T-cell (primary cell): ENCODE data around the gene PARD3B. TPM values are rescaled to one million over a fixed set of nuclear protein-coding genes. Genes with fewer than 3 reads are reported as not detected.

ENCODE experiments used
- ATAC-seq, 4 experiments: fragments of 200-7000 bp in 3 of 4; fragments of 150-1000 bp in 1 of 4; cut with Tn5 transposase; replicated peaks in 1 of 4; 1 replicate in 3 of 4; 2 replicates in 1 of 4; pipeline ENCODE4 v1.10.0; 2021; ENCODE audit warnings: moderate library complexity in 3 of 4, mild to moderate bottlenecking in 2 of 4, moderate number of reproducible peaks in 1 of 4
- CTCF ChIA-PET, 2 donors: fragments of 300-600 bp; sonication (Branson Sonifier 250); formaldehyde crosslinking; loops; one replicate each; lab custom pipeline; 2022; ENCODE audit warnings: antibody characterized with exemption in 2 of 2; lab: Charles Lee
- POLR2A ChIA-PET, 2 donors: fragments of 300-600 bp; sonication (Branson Sonifier 250); formaldehyde crosslinking; loops; one replicate each; lab custom pipeline; 2022; ENCODE audit warnings: antibody characterized with exemption in 2 of 2; lab: Charles Lee
- DNase-seq, 35 experiments: peaks; one replicate each; pipeline versions ENCODE4 v3.0.0 to v3.0.0-alpha.2; 2013 to 2023
- H3K27ac ChIP-seq: one replicate; pipeline ENCODE4 v1.5.1; 2013; ENCODE audit warnings: low read length
- H3K27me3 ChIP-seq, 2 experiments: replicated peaks in 1 of 2; 1 replicate in 1 of 2; 2 replicates in 1 of 2; pipeline versions ENCODE4 v1.6.1 to v1.7.0; 2013; ENCODE audit warnings: low read length in 1 of 2, mixed read lengths in 1 of 2; ENCODE audit not compliant: control insufficient read depth in 2 of 2, insufficient read depth in 2 of 2; ENCODE audit errors: extremely low read depth in 1 of 2
- H3K36me3 ChIP-seq, 2 donors: 1 replicate in 1 of 2; 2 replicates in 1 of 2; pipeline versions ENCODE4 v1.6.1 to v1.7.0; 2013; ENCODE audit warnings: low read length in 1 of 2; ENCODE audit not compliant: control insufficient read depth in 2 of 2, insufficient read depth in 1 of 2; ENCODE audit errors: extremely low read depth in 1 of 2
- H3K4me1 ChIP-seq, 2 experiments: 1 replicate in 1 of 2; 2 replicates in 1 of 2; pipeline versions ENCODE4 v1.6.1 to v1.7.0; 2013; ENCODE audit warnings: low read length in 2 of 2, mixed read lengths in 1 of 2; ENCODE audit not compliant: insufficient read depth in 2 of 2, control insufficient read depth in 1 of 2; ENCODE audit errors: extremely low read depth in 1 of 2
- H3K4me3 ChIP-seq, 2 donors: 1 replicate in 1 of 2; 2 replicates in 1 of 2; pipeline versions ENCODE4 v1.5.1 to v1.7.0; 2013; ENCODE audit warnings: mild to moderate bottlenecking in 2 of 2, low read length in 1 of 2, moderate library complexity in 1 of 2; ENCODE audit not compliant: control insufficient read depth in 1 of 2; ENCODE audit errors: extremely low read depth in 1 of 2
- H3K9me3 ChIP-seq: 2 replicates; pipeline ENCODE4 v1.7.0; 2013
- H3K27ac Mint-ChIP-seq, 2 donors: one replicate each; pipeline ENCODE4 v1.8.0; 2020 to 2021; ENCODE audit warnings: mild to moderate bottlenecking in 2 of 2, mixed read lengths in 2 of 2
- H3K27me3 Mint-ChIP-seq, 2 donors: one replicate each; pipeline ENCODE4 v1.8.0; 2021 to 2022; ENCODE audit warnings: mixed read lengths in 2 of 2
- H3K36me3 Mint-ChIP-seq: one replicate; pipeline ENCODE4 v1.8.0; 2021; ENCODE audit warnings: mixed read lengths
- H3K4me1 Mint-ChIP-seq, 3 donors: one replicate each; pipeline ENCODE4 v1.8.0; 2020 to 2022; ENCODE audit warnings: mixed read lengths in 3 of 3, mild to moderate bottlenecking in 1 of 3
- H3K4me3 Mint-ChIP-seq, 3 donors: one replicate each; pipeline ENCODE4 v1.8.0; 2020 to 2022; ENCODE audit warnings: mild to moderate bottlenecking in 3 of 3, mixed read lengths in 3 of 3, moderate library complexity in 3 of 3
- H3K9me3 Mint-ChIP-seq, 3 donors: one replicate each; pipeline ENCODE4 v1.8.0; 2020 to 2022; ENCODE audit warnings: mixed read lengths in 3 of 3
- WGBS: methylation state at CpG from one replicate; pipeline ENCODE4 v1.1.5; 2013; ENCODE audit warnings: missing lambda C conversion rate; ENCODE audit not compliant: insufficient coverage; 5-methylcytosine and 5-hydroxymethylcytosine counted together
- total RNA-seq, 35 experiments: library from RNA in 6 of 35; stranded (reverse) in 6 of 35; fragments of 120-200 nt in 1 of 35; gene quantifications; one replicate each; pipeline versions ENCODE4 v1.2.1 to v1.2.4 and lab custom pipeline; 2013 to 2026

Gene PARD3B
- total RNA-seq (1 to 10 TPM in 3 of 5 donors, under 1 TPM in 2; 0.75 to 2.0 (median 1.6) TPM), total RNA-seq (lab: John Stamatoyannopoulos, UW) (0.06 to 3.2 (median 0.79) reads per million in 29 experiments)
- total RNA-seq (2013) = 0.55 TPM

DNA sequence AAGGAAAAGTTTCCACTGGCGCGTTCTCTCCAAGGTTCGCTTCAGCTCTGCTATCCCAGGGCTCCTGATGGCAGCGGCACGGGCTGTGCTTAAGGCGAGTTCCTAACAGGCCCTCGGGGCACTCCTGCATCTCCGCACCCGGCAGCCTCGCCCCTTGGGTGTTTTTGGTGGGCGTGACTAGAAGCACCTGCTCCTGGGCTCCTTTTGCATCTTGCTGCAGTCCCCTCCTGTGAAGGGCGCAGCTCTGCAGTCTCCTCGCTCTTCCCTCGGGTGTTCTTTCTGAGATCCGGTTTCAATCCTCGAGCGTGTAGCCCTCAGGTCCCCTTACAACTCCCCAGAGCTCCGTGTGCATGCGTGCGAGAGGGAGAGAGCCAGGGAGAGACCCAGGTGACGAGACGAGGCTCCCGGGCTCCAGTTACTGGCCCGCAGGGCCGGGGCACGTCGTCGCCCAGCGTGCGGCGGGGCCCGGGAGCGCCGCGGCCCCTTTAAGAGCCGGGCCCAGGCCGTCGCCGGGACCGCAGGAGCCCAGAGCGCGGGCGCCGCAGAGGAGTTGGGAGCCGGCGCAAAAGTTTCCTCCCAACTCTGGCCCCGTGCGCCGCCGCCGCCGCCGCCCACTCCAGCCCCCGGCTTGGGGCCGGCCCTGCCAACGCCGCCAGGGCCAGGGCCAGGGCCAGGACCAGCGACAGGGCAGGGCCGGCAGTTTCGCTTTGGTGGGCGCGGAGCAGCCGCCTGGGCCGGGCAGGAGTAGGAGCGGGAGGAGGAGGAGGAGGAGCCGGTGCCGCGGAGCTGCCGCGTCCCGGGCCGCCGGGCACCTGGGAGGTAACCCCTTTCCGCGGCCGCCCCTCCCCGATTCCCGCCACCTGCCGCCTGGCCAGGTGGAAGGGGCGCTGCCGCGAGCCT lies at the start of gene PARD3B:
Gene PARD3B, plus strand, starts transcription at position 515 of the 900 bp plus-strand sequence. CDS start 525 bp downstream, outside the sequence.
- DNase-seq = peak in 10 of 35 experiments; percentile 1 to 21 (median 6)
- peaks cover 4 to 18% (median 14%) of the 10 kb centered on the region in 3 donors for H3K4me1 Mint-ChIP-seq
- ChIA-PET CTCF (interaction anchor here (0.5 to 0.6 kb wide), 2 partner anchors 252 to 334 kb away, joined by 4 read pairs; no protein-coding TSS in a partner anchor), POLR2A (no interaction called here)
- H3K27ac Mint-ChIP-seq = no peak within 1 kb of the TSS
- peak; percentile 67 to 84 (median 75) for ATAC-seq
- Histone ChIP-seq H3K27me3 (peaks cover 0 to 15% of the 10 kb centered on the region in 2 experiments), H3K4me1 (peaks cover 5 to 6% of the 10 kb centered on the region in 2 experiments), H3K27ac (no peak within 1 kb of the TSS), H3K9me3 (no peaks in the 10 kb centered on the region), H3K4me3 (peak within 1 kb of the TSS; percentile 36 to 90), H3K36me3 (no peaks in the 10 kb centered on the region)
- H3K27me3 Mint-ChIP-seq = peaks cover 30 to 32% of the 10 kb centered on the region in 2 donors
- no peaks in the 10 kb centered on the region for H3K36me3 Mint-ChIP-seq
- peak within 1 kb of the TSS; percentile 77 to 87 (median 82) for H3K4me3 Mint-ChIP-seq
- no peaks in the 10 kb centered on the region for H3K9me3 Mint-ChIP-seq
- 2% methylated on average over 78 of the region's 82 CpGs for WGBS

DNA sequence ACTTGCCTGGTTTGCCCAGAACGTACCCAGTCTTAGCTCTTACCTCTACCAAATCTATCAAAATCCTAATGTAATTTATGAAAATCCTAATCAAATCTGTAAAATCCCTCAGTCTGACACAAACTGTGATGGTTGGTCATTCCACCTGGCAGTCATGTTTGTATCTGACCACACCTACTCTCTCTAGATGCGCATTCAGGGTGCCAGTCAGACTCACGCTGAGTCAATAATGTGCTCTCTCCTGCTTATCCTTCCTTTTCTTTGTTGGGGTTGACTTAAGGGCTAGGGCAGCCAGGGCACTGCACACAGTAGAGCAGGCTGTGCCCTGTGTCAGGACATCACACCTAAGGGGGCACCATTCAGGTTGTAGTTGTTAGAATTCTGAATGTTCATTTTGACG lies 48.5 kb upstream of the PARD3B start:
- Mint-ChIP-seq H3K27me3 (peaks cover 4 to 7% of the 10 kb centered on the region in 2 donors), H3K27ac (no peak overlapping the region), H3K9me3 (no peaks in the 10 kb centered on the region), H3K4me3 (no peak overlapping the region), H3K4me1 (no peaks in the 10 kb centered on the region), H3K36me3 (no peaks in the 10 kb centered on the region)
- ATAC-seq (no peak), DNase-seq (no peak)
- POLR2A ChIA-PET = no interaction called here
- Histone ChIP-seq H3K27ac (no peak overlapping the region), H3K9me3 (no peaks in the 10 kb centered on the region), H3K36me3 (no peaks in the 10 kb centered on the region), H3K4me1 (no peaks in the 10 kb centered on the region), H3K27me3 (no peaks in the 10 kb centered on the region), H3K4me3 (no peak overlapping the region)
- 82% methylated on average over 1 of the region's 4 CpGs for WGBS
- CTCF ChIA-PET = no interaction called here

DNA sequence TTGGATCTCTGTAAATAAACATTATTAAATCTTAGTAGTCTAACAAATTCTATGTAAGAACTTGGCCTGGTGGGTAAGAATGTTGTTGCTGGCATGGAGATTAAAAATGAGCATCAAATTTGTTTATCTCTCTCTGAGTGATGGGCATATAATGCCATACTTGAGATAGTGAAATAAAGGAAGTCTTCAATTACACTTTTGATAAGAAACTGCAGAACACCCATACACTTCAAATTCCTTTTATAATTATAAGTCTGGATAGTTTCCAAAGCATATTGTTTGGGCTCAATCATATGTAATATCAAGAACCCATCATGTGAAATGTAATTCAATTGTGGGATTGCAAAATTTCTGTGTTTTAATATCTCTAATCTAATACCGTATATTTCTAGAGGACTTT lies 47.4 kb upstream of the PARD3B start:
- Mint-ChIP-seq H3K27me3 (peaks cover 4 to 7% of the 10 kb centered on the region in 2 donors), H3K4me3 (no peak overlapping the region), H3K4me1 (no peaks in the 10 kb centered on the region), H3K9me3 (no peaks in the 10 kb centered on the region), H3K27ac (no peak overlapping the region), H3K36me3 (no peaks in the 10 kb centered on the region)
- ChIA-PET POLR2A (no interaction called here), CTCF (no interaction called here)
- ATAC-seq = no peak
- Histone ChIP-seq H3K4me1 (no peaks in the 10 kb centered on the region), H3K36me3 (no peaks in the 10 kb centered on the region), H3K4me3 (no peak overlapping the region), H3K27me3 (no peaks in the 10 kb centered on the region), H3K9me3 (no peaks in the 10 kb centered on the region), H3K27ac (no peak overlapping the region)
- WGBS = no CpG with 5 or more reads among the region's 1 CpG
- no peak for DNase-seq

DNA sequence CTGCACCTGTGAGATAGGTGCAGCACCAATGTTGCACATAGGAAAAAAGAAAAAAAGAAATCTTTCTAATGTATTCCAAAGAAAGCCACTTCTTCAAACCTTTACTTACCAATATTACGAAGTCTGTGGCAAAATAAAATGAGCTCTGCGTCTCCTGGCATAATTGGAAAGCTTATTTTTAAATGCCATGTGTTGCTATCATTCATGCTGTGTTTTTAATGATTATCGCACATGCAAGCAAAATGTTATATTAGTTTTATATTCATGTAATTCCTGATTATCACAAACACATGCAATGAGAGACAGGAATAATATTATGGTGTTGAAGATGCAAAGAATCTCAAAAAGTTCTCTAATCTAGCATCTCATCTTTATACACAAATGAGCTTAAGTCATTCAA lies 47.0 kb upstream of the PARD3B start:
- no peaks in the 10 kb centered on the region for H3K27me3 ChIP-seq
- no CpG with 5 or more reads among the region's 3 CpGs for WGBS
- ChIA-PET POLR2A (interaction anchor here in 1 of 2 donors (0.5 to 0.6 kb wide), 2 partner anchors 41 to 1983 kb away, joined by 3 to 6 read pairs; no protein-coding TSS in a partner anchor), CTCF (no interaction called here)
- ATAC-seq (no peak), DNase-seq (no peak)
- Mint-ChIP-seq H3K4me1 (no peaks in the 10 kb centered on the region), H3K9me3 (no peaks in the 10 kb centered on the region), H3K27me3 (peaks cover 4 to 7% of the 10 kb centered on the region in 2 donors), H3K4me3 (no peak overlapping the region), H3K36me3 (no peaks in the 10 kb centered on the region), H3K27ac (no peak overlapping the region)
- no peaks in the 10 kb centered on the region for H3K9me3 ChIP-seq
- no peak overlapping the region for H3K27ac ChIP-seq
- H3K36me3 ChIP-seq = no peaks in the 10 kb centered on the region
- H3K4me3 ChIP-seq = no peak overlapping the region
- no peaks in the 10 kb centered on the region for H3K4me1 ChIP-seq

- no peaks in the 10 kb centered on the region for H3K4me1 ChIP-seq
- no peaks in the 10 kb centered on the region for H3K27me3 ChIP-seq
- no peaks in the 10 kb centered on the region for H3K9me3 ChIP-seq
- no peak for ATAC-seq
- Mint-ChIP-seq H3K9me3 (no peaks in the 10 kb centered on the region), H3K4me1 (no peaks in the 10 kb centered on the region), H3K36me3 (no peaks in the 10 kb centered on the region), H3K27me3 (peaks cover 0 to 12% of the 10 kb centered on the region in 2 donors), H3K27ac (no peak overlapping the region), H3K4me3 (no peak overlapping the region)
- ChIA-PET POLR2A (no interaction called here), CTCF (no interaction called here)
- DNase-seq = no peak
- H3K27ac ChIP-seq = no peak overlapping the region
- no peaks in the 10 kb centered on the region for H3K36me3 ChIP-seq
- H3K4me3 ChIP-seq = no peak overlapping the region
- WGBS = 100% methylated on average over 1 of the region's 2 CpGs
These were observed 41.4 kb upstream of the PARD3B start for GRCh38 chr2:204503869-204504268.

GRCh38 chr2:204504594-204504993 lies 40.7 kb upstream of the PARD3B start:
- no CpG with 5 or more reads among the region's 2 CpGs for WGBS
- Histone ChIP-seq H3K27me3 (no peaks in the 10 kb centered on the region), H3K36me3 (no peaks in the 10 kb centered on the region), H3K4me3 (no peak overlapping the region), H3K4me1 (no peaks in the 10 kb centered on the region), H3K27ac (no peak overlapping the region), H3K9me3 (no peaks in the 10 kb centered on the region)
- ATAC-seq (no peak), DNase-seq (no peak)
- peaks cover 0 to 12% of the 10 kb centered on the region in 2 donors for H3K27me3 Mint-ChIP-seq
- no peaks in the 10 kb centered on the region for H3K9me3 Mint-ChIP-seq
- CTCF ChIA-PET = no interaction called here
- POLR2A ChIA-PET = no interaction called here
- no peak overlapping the region for H3K27ac Mint-ChIP-seq
- H3K4me3 Mint-ChIP-seq = no peak overlapping the region
- H3K4me1 Mint-ChIP-seq = no peaks in the 10 kb centered on the region
- H3K36me3 Mint-ChIP-seq = no peaks in the 10 kb centered on the region
